HG02981 (cell line): ENCODE data around the gene NCEH1.
"Not testable (repeated sequence)": the region's sequence is repeated elsewhere in the genome, so short reads cannot be mapped to it uniquely, and the experiment has no call there.

ENCODE experiments used
- ATAC-seq: cut with Tn5 transposase; IDR thresholded peaks from one replicate; pipeline ENCODE4 v1.9.1; 2021; ENCODE audit warnings: mild to moderate bottlenecking, moderate library complexity; ENCODE audit not compliant: unreplicated experiment

The NCEH1 gene

DNA sequence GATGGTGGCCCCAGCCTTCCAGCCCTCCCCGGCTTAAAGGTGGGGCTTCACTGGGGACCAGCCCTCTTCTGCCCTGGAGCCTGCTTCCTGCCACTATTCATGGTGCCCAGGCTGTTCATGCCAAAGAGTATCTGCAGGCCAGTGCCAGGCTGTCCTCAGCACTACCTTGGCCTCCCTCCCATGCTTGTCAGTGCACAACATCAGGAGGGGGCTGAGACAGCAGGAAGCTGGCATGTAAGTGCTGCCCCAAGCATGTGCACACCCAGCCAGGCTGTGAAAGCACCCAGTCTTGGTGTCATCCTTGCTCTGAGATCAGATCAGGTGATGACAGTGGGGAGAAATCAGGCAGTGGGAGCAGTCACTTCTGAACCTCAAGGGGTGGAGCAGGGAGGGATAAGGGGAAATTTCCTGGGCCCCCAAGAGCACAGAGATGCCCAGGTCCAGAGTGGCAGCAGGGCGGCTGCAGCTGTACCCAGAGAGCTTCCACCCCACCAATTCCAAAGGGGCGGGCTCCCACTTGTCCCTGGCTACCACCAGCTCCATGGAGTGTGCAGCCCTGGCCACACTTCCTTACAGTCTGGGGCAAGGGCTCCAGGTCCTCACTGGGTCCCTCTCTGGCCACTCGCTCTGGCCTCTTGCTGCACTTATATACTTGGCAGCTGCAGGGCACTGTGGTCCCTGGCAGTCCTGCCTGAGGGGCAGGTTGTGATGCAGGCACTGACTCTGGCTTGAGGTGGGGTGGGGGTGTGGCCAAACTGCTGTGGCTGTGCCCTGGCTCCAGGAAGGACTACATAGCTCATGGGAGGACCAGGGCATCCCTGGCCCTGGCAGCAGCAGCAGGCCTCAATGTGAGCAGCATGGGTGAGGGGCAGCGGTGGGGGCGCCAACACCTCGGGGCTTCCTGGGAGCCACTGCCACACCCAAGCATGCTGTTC lies 96.3 kb downstream of the NCEH1 start:
- ATAC-seq: no peak

DNA sequence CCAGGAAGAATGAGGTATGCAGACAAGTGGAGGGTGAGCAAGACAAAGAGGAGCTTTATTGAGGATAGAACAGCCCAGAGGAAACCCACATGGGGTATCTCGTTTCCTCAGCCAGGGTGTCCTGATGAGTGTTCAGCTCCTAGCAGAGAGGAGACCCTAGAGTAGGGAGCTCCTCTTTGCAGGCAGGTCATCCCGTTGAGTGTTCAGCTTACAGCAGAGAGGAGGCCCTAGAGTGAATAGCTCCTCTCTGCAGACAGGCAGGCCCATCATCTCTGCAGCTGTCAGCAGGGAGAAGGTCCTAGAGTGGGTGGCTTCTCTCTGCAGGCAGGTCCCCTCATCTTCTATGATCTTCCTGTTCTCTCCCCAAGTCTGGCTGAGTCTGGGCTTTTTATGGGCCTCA lies 97.0 kb downstream of the NCEH1 start:
- ATAC-seq: no peak

DNA sequence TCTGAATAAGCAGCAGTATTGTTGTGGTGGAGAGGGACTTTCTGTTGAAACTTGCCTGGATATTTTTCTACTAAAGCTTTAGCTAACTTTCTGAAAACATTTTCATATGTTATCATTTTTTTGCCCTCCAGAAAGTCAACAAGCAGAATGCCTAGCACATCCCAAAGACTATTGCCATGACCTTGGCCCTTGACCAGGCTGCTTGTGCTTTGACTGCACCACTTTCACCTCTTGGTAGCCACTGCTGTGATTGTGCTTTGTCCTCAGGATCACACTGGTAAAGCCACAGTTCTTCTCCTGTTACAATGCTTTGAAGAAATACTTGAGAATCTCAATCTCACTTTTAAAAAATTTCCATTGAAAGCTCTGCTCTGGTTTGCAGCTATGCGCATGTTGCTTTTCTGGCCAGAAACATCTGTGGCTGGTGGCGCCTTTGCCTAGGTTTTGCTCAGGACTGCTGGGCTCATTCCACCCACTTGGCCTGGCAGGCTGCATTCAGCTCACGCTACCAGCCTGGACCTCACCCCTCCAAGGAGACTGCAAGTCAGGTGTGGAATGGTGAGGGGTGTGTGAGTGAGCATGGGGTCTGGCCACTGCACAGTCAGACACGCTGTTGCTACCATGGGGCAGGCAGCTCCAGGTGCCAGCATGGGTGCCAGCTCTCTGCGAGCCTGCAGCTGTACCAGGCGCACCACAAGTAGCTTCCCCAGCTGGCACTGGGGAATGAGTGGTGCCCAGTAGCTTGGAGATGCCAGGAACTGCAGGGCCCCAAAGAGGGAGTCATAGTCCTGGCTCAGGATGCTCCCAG lies 97.8 kb downstream of the NCEH1 start:
- ATAC-seq: no peak

DNA sequence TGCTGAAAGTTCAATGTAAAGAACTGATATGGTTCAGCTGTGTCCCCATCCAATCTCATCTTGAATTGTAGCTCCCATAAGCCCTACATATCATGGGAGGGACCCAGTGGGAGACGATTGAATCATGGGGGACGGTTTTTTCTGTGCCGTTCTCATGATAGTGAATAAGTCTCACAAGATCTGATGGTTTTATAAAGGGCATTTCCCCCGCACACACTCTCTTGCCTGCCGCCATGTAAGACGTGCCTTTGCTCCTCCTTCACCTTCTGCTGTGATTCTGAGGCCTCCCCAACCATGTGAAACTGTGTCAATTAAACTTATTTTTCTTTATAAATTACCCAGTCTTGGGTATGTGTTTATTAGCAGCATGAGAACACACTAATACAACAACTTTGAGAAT lies 101.1 kb downstream of the NCEH1 start:
- no peak for ATAC-seq

DNA sequence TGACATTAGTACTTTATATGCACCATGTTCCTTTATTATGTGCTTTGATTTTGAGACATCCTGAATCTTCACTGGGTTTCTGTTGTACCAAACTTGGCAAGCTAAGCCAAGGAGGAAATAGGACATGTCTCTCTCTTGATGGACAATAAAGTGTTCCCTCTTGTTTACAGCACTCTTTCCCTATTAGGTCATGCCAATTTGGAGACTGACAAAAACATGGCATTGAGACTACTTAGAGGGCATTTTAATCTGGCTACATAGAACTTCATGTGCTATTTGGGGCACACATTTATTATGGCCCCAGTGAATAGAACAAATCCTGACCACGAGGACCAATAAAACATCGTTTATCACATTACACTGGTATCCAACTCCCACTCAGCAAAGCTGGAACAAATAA lies 102.3 kb downstream of the NCEH1 start:
- ATAC-seq: no peak

DNA sequence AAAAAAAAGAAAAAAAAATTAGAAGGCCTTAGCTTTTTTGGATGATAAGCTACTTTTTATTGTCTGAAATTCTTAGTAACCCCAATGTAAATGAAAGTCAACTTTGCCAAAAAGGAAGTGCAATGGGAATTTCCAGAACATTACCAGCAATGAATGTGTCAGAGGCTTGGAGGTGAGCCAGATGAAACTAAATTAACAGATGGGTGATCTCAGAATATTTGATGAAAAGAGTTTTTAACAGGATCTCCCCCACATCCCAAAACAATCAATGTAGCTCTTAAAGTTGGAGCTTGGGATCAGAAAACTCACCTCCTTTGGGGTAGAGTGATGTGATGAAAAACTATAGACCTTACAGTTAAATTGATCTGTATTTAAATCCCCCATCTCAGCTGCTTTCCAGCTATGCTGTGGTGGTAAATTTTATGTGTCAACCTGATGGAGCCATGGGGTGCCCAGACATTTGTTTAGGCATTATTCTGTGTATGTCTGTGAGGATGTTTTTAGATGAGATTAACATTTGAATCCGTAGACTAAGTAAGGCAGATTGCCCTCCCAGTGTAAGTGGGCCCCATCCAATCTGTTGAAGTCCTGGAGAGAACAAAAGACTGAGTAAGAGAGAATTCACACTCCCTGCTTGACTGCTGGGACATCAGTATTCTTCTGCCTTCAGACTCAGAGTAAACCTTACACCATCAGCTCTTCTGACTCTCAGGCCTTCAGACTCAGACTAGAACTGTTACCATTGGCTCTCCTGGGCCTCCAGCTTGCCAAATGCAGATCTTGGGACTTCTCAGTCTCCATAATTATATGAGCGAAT lies 103.4 kb downstream of the NCEH1 start:
- ATAC-seq: no peak

DNA sequence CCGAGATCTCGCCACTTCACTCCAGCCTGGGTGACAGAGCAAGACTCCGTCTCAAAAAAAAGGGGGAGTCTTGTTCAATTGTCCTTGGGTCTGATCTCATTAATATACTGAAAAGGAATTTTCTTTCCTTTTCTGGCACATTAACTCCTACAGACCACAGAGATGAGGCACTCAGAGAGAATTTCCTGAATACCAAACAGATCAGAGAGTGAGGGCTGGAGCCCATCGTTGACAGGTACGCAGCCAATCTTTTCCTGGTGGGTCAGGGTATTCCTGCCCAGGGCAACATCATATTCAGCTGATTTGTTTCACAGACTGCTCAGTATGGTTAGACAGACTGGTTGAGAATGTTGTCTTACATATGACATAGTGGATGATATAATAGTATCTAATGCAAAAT lies 104.8 kb downstream of the NCEH1 start:
- no peak for ATAC-seq

DNA sequence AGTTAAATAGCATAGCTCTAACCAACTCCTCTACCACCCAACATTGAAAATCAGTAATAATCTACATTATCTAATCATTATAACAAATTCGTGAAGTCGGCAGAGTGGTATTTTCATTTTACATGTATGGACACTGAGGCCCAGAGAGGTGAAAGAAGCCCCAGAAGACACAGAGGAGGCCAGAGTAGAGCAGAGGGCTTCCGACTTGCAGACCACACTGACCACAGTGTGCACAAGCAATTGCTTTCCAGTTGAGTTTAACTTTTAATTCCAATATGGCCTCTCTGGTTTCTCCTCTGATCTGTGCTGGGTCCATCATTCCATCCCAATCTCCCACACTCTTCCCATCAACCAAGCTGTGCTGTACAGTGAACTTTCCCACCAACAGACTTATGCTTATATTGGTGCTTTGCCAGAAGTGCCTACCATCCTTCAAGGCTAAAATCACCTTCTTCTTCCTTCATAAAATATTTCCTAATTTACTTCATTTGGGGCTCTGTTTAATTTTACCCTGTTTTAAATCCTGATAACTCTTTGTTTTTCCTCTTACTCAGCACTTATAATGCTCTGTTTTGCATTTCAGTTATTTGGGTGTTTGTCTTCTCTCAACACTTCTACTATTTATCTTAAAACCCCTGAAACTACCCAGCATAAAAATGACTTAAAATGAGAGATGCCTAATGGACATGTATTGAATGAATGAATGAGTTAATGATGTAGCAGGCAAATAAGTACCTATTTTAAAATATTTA lies 105.8 kb downstream of the NCEH1 start:
- no peak for ATAC-seq

DNA sequence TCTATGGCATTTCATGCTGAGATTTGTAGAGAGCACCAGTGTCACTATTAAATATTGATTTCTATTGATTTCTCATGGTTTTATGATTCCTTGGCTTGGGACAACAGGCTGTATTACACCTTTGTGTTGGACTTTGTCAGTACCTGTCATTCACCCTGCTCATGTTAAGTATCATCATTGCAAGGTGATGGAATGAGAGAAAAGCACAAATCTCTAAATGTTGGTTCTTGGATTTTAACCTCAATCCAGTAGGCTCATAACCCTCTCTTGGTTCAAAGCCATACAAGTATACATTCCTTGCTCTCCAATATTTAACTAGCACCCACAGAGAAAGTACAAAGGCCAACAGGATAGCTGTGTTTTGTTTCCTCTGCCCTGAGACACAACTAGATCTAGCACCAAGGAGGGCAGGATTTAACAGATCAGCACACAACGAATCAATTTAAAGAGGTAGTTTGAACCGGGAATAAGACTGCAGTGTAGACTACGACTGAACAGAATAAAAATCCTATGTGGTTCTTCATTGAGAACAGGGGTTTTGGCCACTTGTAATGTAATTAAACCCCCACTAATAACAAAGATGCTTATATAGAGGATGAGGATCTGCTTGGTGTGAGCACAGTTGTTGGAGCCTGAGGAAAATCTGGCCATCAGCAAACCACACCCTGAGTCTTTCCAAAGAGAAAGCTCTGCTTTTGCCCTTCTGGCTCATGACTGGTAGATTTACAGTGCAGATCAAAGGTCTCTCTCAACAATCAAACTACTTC lies 109.6 kb downstream of the NCEH1 start:
- no peak for ATAC-seq

DNA sequence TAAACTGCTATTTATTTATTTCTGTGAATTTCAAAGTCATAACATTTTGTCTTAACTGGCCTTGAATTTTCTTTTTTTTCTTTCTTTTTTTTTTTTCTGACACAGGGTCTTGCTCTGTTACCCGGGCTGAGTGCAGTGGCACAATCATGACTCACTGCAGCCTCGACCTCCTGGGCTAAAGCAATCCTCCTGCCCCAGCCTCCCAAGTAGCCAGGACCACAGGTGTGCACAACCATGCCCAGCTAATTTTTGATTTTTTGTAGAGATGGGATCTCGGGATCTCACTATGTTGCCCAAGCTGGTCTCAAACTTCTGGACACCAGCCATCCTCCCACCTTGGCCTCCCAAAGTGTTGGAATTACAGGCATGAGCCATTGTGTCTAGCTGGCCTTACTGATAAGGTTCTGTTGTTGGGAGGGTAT lies 110.2 kb downstream of the NCEH1 start:
- ATAC-seq: no peak

DNA sequence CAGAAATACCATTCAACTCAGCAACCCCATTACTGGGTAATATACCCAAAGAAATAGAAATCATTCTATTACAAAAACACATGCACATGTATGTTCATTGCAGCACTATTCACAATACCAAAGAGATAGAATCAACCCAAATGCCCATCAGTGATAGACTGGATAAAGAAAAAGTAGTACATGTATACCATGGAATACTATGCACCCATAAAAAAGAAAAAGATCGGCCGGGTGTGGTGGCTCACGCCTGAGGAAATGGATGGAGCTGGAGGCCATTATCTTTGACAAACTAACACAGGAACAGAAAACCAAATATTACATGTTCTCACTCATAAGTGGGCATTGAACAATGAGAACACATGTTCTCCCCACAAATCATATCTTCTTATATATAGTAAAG lies 112.0 kb downstream of the NCEH1 start:
- no peak for ATAC-seq

DNA sequence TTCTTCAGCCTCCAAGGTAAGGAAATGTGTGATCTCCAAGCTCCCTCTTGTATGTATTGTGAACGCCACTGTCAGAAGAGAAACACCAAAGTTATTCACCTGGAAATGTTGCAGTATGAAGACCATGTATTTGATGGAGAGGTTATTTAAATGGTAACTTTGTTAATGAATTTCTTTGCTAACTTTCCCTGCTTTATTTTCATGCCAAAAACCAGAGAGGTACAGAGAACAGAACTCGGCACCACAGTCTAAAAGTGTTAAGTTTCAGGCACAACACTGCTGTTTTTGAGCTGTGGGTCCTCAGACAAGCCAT lies 114.5 kb downstream of the NCEH1 start:
- no peak for ATAC-seq

DNA sequence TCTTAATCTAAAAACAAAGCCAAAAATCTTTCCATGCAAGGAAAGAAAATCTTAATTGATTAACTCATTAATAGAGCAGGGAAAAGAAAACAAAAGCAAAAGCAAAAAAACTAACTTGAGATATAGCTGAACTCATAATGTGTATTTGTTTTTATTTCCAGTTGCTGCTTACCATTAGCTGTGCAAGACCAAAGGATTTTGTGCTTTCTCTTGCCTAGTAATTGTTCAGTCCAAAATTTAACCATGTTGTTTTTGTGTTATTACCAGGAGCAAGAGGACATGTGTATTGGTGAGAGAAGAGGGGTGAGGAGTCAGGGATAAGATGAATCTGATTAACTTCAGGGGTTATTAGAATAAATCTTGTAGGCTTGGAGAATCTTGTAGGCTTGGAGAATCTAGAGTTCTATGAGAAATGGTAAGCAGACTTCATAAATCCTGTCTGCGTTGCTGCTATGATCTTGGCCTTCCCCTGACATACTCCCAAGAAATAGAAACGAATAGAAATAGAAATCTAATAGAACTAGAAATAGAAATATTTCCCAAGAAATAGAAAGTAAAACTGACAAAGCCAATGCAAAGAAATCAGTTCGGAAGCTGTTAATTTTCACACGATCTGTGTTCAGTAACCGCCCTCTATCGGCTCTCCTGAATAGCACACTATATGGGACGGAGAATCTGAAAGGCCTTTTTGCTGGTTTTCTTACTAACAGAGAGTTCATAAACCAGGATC lies 115.0 kb downstream of the NCEH1 start:
- peak; percentile 44 for ATAC-seq

DNA sequence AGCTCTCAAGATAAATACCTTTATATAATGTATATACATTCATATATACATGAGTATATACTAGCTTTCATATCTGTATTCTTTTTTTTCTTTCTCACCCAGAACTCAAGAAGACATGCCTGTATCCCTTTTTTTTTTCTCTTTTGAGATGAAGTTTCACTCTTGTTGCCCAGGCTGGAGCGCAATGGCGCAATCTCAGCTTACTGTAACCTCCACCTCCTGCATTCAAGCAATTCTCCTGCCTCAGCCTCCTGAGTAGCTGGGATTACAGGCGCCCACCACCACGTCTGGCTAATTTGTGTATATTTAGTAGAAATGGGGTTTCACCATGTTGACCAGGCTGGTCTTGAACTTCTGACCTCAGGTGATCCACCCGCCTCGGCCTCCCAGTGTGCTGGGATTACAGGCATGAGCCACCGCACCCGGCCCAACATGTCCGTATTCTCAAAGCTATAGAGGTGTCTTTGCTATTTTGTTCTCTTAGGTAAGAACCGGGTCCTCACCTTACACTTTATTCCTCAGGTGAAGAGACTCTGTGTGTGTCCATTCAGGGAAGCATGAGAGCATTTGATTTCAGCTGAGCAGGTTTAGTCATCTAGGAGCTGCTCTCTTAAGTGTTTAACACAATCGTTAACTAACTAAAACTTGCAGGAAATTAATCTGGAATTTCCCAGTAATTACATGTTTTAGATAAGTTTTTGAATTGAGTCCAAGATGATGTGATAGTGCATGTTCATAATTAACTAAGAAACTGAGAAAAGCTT lies 115.8 kb downstream of the NCEH1 start:
- not testable (repeated sequence) for ATAC-seq

DNA sequence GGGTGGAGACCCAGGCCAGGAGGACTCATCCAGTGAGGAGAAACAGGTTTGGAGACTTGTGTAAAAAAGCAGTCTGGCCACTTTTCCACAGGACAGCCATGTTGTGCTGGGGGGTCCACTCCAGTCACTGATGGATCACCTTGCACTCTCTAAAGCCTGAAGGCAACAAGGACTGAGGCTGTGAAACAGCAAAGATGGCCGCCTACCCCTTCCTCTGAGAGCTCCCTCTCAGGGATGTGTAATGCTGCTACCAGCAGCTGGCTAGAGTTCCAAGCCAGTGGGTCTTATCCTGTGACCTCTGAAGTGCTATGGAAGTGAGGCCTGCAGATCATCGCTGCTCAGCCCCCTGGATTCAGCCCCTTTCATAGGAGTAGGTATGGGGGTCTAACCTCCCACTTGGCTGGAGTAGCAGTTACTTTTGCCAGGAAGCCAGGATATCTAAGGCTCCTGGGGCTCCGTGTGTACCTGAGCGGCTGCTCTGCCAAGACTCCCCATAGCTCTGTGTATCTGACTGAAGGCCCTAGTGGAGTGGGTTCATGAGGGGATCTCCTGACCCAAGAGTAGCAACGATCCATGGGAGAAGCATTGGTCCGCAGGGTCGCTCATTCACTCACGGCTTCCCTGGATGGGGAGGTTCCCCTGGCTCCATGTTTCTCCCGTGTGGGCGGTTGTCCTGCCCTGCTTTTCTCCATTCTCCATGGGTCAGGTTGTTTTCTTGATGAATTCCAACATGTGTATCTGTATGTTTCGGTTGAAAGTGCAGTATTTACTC lies 117.8 kb downstream of the NCEH1 start:
- no peak for ATAC-seq

DNA sequence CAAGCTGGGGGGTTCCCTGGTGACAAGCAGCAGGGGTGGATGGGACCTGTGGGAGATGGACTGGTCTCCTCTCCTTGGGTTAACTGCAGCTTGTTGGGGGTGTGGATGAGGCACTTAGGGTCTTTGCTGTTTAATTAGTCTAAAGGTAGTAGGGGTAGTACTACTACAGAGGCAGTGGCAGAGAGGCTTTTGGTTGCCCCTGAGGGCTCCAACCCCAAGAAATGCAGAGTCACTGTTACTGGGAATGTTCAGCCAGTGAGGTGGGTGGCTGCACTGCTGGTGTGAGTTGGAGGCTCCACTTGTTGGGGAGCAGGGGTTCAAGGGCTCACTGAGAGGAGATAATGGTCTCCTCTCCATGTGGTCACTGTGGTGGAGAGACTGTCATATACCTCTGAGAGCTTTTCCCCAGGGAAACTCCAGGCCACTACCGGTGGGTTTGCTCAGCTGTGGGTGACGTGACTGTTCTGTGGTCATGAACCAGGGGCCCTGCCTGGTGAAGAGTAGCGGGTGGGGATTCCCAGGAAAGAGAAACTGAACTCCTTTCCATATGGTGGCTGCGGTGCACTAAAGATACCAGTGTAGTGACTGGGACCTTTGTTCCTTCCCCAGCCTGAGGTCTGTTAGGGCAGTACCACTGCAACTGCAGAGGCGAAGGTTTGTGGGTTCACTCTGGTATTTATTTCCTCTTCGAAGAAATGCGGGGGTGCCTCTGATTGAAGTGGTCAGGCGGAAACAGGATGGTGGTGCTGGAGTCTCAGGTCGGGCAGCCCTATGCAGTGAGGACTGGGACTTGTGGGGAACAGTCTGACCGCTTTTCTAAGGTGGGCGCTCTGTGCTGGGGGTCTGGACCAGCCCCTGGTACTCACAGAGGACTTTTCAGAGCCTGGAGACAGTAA lies 118.7 kb downstream of the NCEH1 start:
- ATAC-seq: peak; percentile 79

DNA sequence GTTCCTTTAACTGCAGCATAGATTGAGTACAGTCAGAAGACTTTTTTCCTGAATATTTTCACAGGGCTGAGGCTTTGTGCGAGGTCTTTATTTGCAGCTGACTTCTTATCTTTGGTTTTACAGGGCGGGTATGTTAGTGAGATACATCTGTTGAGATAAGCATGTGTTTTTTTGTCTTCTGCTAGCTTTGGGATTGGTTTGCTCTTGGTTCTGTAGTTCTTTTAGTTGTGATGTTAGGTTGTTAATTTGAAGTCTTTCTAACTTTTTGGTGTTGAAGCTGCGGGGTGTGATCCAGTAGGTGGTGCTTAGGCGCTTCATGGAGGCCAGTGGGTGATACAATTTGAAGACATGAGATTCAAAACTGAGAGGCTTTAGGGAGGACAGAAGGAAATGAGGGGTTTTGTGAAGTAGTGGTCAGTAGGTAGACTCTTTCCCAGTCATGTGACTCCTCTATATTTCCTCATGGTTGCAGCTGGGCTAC lies 119.7 kb downstream of the NCEH1 start:
- ATAC-seq: no peak
